PFSK-1 (cell line): Measurements from ENCODE around the gene NLGN4X.

Source experiments
- POLR2AphosphoS5 ChIP-seq: IDR thresholded peaks from 2 replicates; pipeline ENCODE4 v1.6.1; 2012; ENCODE audit warnings: low read depth, mild to moderate bottlenecking, control low read depth, low read length, moderate library complexity
- TF ChIP-seq, protein P1 (sequence below), 2 experiments: IDR thresholded peaks; 2 replicates each; pipeline versions ENCODE4 v1.6.1 to v1.8.0; 2011 to 2012; ENCODE audit warnings: low read depth in 2 of 2, low read length in 2 of 2, control low read depth in 1 of 2, inconsistent platforms in 1 of 2, mild to moderate bottlenecking in 1 of 2, moderate library complexity in 1 of 2; ENCODE audit not compliant: insufficient read depth in 1 of 2

DNA sequence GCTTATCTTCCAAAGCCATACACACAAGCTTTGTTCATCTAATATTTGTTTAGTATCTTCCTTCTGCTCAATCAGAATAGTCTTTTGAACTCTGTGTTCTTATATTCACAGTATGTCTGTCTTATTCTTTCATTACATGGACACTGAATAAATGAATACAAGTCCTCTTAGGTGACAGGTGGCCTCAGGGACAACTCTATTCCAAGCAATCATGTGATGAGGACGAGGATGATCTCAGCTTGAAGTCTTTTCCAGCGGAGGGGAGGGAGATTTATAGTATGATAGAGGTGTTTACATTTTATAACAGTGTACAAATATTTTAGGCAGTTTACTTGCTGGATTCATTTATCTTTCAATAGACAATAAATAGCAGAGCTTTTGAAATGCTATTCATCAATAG lies 300.4 kb downstream of the NLGN4X start:
- TF ChIP-seq, protein P1, sequence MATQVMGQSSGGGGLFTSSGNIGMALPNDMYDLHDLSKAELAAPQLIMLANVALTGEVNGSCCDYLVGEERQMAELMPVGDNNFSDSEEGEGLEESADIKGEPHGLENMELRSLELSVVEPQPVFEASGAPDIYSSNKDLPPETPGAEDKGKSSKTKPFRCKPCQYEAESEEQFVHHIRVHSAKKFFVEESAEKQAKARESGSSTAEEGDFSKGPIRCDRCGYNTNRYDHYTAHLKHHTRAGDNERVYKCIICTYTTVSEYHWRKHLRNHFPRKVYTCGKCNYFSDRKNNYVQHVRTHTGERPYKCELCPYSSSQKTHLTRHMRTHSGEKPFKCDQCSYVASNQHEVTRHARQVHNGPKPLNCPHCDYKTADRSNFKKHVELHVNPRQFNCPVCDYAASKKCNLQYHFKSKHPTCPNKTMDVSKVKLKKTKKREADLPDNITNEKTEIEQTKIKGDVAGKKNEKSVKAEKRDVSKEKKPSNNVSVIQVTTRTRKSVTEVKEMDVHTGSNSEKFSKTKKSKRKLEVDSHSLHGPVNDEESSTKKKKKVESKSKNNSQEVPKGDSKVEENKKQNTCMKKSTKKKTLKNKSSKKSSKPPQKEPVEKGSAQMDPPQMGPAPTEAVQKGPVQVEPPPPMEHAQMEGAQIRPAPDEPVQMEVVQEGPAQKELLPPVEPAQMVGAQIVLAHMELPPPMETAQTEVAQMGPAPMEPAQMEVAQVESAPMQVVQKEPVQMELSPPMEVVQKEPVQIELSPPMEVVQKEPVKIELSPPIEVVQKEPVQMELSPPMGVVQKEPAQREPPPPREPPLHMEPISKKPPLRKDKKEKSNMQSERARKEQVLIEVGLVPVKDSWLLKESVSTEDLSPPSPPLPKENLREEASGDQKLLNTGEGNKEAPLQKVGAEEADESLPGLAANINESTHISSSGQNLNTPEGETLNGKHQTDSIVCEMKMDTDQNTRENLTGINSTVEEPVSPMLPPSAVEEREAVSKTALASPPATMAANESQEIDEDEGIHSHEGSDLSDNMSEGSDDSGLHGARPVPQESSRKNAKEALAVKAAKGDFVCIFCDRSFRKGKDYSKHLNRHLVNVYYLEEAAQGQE (IDR thresholded peaks at IDR 0.05; ENCODE audit: insufficient read depth in 1 of 2, low read depth in 2 of 2, low read length in 2 of 2): no peak
- TF ChIP-seq POLR2AphosphoS5: no peak
